Activated CD4-positive, alpha-beta T cell treated with anti-CD3 and anti-CD28 coated beads, Interleukin-2, amount 50 U/mL, for 48 hours (primary cell): Measurements from ENCODE around the gene FRY.

Experiments used
- DNase-seq, 2 experiments: peaks; one replicate each; pipeline ENCODE4 v3.0.0-alpha.2; 2020

FRY gene

DNA sequence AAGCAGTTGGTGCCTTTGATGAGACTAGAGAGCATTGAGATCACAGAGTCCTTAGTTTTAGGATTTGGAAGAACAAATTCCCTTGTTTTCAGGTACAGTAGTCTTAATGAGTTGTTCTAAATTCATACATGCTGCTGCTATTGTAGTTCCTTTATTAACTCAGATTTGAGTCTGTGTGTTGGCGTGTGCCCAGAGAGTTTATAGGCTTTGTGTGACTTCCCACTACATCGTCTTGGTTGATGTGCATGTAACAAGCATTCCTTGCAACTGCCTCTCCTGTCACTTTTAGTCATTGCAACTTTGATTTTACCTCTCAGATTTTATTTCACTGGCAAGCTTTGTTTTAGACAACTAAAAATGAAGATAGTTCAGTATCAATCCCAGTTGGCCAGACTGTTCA lies 148.1 kb downstream of the FRY start:
- DNase-seq: no peak

DNA sequence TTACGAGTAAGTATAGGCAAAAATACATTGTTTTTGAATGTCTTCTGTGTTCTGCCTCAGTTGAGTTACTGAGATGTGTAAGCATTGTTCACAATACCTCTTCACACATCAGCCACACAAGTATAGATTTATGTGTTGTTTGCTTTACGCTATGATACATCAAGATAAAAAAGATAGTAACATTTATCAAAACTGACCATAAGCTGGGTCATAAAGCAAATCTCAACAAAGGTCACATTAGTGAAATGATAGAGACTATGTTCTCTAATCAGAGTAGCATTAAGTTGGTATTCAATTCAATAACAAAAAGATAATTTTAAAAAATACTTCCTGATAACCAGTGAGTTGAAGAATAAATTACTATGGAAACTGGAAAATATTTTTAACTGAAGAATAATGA lies 156.1 kb downstream of the FRY start:
- DNase-seq: no peak

DNA sequence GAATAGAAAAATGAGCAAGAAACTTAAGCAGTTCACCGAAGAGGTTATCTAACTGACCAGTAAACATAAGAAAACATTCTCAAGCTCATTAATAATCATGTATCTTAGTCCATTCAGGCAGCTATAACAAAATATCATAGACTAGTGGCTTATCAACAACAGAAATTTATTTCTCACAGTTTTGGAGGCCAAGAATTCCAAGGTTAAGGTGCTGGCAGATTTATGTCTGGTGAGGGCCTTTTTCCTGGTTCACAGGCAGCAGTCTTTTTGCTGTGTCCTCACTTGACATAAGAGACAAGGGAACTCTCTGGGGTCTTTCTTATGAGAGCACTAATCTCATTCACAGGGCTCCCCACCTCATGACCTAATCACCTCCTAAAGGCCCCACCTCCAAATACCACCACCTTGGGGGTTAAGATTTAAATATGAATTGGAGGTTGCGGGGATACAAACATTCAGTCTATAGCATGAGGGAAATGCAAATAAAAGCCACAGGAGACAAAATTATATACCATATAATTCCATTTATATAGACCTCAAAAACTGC lies 160.0 kb downstream of the FRY start:
- DNase-seq: no peak

DNA sequence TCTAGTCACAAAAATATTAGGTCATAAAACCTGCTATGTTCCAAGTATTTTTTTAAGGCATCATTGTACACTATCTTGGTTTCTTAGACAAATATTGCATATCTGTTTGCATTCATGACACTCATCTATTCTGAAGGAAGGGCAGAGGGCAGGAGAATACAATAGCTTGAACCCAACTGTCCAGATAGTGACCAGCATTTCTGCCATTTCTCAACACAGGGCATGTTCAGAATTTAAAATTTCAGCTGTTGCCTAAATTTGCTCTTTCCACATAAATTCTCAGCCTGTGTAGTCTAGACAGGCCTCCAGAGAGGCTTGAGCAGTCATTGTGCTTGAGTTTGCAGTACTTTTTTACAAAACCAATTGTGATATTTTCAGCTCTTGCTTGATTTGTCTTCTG lies 164.1 kb downstream of the FRY start:
- no peak for DNase-seq

DNA sequence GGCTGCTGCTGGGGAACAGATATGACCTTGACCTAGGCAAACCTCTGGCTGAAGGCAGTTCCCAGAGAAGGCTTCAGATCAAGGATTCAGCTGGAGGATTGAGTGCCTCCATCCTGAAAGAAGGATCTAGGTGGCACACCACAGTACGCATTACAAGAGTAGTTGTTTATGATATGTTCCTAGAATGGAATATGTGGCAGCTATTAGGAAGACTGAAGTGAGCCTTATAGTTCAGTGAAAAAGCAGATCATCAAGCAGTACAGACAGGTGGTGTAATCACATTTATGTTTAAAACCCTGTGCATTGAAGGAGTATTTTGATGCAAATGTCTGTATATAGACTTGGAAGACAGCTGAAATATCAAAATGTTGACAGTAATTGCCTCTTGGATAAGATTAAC lies 167.6 kb downstream of the FRY start:
- DNase-seq: no peak

DNA sequence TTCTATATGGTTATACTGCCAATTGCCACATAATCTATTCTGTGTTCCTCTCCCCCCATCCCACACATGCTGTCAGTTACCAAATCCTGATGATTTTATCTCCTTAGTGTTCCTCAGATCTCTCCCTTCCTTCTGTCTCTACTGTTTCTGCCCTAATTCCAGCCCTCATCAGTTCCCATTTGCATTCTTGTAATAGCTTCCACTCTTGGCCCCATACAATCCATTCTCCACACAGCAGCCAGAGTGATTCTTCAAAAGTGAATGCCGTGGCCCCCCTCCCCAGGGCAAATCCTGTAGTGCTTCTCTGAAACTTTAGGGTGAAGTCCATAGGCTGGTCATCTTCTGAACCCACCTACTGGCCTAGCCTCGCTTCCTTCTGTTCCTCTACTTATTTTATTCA lies 169.2 kb downstream of the FRY start:
- DNase-seq: no peak

DNA sequence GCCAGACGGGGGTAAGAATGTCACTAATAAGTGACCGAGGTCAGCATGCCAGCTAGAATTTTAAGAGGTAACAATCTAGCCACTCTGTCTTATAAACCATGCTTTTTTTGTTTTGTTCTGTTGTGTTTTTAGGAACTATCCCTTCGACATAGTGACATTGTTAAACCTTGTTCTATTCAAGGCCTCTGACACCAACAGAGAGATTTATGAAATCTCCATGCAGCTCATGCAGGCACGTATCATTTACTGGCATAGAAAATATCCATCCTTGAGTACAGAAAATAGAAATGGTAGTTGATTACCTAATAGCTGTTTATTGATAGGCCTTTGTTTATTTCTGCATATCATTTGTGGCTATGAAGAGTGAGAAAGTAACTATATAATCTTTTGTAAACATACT lies 170.2 kb downstream of the FRY start:
- no peak for DNase-seq

DNA sequence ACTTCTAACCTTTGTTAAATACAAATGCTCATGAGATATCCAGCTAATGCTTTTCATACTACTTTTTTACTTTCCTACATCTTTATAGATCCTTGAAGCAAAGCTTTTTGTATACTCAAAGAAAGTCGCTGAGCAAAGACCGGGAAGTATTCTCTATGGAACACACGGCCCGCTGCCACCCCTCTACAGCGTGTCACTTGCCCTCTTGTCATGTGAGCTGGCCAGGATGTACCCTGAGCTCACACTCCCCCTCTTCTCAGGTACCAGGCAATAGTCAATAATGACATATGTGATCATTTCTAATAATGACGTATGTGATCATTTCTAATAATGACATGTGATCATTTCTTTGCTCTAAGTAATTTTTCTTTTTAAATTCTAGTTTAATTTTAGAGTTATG lies 170.7 kb downstream of the FRY start:
- DNase-seq: no peak

DNA sequence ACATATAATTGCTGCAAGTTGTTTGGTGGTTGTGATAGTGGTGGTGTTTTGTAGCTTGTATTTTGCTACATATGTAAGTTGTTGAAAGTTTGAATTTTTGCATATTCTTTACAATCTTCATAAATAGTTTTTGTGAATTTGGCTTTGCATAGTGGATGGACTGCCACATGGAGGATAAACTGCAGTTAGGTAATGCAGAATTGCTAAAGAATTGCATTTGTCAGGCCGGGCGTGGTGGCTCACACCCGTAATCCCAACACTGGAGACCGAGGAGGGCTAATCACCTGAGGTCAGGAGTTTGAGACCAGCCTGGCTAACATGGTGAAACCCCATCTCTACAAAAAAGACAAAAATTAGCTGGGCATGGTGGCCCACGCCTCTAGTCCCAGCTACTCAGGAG lies 171.6 kb downstream of the FRY start:
- DNase-seq: no peak

DNA sequence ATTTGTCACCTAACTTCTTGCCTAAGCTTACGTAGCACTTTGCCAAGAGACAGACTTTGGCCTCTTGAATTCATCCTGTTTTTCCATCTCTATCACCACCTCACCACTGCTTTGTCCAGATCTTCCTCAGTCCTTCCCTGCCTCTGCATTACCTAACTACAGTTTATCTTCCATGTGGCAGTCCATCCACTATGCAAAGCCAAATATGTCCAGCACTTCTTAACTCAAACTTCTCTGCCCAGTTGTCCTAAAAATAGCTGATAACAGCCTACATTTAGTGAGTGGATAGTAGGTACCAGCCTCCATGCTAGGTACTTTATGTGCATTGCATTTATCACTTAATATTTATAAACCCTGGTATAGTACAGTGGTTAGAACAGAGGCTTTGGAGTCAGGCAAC lies 172.2 kb downstream of the FRY start:
- no peak for DNase-seq

DNA sequence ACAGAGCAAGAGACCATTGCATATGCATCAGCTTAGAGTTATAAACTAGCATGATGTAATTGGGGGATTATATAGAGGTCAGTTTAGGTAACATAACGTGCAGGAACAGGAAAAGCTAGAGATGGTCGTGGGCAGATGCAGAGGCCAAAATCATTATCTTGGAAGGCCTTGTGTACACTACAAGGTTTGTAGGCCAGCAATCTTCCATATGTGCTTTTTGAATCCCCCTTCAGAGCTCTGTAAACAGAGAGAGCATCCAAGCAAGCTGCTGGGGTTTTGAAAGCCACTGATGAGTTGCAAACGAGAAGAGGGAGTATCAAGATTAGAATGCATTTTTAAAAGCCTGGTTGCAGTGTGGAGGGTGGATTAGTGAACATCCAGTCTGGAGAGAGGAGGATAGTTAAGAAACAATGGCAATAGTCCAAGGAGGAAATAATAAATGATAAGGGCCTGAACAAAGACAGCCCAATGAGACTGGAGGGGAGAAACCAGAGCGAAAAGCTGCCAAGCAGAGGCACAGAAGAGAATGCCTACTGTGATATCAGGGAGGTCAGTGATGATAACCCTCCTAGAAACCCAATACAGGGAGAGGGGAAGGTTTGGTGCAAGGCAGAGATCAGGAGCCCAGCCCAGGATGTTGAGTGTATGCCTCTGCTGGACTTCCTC lies 174.0 kb downstream of the FRY start:
- no peak for DNase-seq

DNA sequence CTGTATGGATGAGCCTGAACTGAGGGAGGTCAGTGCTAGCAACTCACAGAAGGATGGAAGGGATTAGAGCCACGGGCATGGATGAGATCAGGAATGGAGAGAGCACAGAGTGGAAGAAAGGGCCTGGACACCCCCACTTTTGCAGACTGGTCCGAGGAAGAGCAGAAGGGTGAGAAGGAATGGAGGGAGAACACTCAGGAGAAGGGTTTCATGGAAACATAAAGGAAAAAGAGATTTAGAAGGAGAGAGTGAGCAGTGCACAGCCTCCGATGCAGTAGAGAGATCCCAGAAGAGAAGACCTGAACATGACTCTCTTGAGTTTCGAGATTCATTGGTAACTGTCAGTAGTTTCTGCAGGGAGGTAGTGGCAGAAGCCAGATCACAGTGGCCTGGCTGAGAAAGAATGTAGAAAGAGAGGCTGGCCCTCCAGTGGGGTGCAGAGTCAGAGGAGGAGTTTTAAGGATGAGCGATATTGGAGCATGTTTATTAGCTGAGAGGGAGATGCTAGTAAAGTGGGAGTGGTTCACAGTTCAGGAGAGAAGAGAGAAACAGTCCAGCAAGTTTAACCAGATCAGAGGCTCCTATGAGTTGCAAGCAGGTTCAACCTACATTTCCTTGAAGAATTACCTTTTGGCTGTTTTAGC lies 174.6 kb downstream of the FRY start:
- DNase-seq: no peak

DNA sequence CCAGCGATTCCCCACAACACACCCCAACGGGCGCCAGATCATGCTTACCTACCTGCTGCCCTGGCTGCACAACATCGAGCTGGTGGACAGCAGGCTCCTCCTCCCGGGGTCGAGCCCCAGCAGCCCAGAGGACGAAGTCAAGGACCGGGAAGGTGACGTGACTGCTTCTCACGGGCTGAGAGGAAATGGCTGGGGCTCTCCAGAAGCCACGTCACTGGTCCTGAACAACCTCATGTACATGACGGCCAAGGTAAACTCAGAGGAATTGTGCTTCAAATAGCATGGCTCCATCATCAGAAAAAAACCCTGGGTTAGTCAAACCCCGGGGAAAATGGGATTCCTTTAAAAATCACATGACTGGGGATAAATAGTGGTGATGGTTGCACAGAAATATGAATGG lies 177.3 kb downstream of the FRY start:
- no peak for DNase-seq

DNA sequence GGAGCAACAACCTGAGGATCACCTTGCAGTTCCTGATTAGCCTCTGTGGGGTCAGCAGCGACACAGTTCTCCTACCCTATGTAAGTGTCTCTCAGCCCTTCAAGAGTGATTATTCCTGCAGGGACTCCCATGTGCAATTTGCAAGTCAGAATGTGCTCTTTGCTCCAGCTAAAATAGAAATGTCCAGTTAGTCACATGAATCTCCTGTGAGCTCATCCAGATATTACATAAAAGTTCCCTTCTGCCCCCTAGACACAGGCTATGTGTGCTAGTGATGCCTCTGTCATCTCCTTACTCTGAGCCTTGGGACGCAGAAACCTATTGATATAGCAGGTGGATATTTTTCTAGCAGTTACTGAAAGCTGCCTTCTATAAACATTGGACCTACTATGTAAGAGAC lies 178.1 kb downstream of the FRY start:
- no peak for DNase-seq

DNA sequence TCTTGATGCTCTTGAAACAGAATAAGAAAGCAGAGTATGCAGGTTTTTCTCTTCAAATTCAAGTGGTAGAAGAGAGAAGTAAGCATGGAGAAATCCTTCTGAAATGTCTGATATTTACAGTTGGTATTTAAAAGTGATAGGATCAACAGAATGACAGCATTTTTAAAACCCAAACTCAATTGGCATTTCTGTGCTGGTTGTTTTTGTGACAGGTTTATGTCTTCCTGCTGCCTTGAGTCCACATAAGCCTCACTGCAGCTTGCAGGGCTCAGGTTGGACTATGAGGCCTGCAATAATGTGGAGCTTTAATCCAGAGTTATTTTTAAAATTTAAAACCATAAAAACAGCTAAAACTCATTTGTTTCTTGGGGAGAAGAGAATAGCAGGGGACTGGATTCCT lies 178.5 kb downstream of the FRY start:
- DNase-seq: no peak

DNA sequence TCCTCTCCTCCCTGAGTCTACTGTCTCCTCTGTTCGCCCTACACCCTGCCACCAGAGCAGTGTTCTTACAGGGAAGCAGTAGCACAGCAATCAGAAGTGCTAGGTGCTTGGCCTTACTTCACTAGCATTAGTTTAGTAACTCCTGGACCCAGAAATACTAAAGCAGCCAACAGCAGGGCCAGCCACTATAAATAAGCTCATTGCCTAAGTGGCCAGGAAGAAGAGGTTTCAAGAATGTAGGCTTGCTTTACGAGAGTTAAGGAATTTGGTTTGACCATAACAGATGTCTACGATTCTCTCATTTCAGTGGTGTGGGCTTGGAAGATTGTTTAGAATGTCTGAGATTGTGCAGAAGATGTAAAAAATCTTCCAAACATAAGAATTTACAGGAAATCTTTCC lies 180.2 kb downstream of the FRY start:
- no peak for DNase-seq

DNA sequence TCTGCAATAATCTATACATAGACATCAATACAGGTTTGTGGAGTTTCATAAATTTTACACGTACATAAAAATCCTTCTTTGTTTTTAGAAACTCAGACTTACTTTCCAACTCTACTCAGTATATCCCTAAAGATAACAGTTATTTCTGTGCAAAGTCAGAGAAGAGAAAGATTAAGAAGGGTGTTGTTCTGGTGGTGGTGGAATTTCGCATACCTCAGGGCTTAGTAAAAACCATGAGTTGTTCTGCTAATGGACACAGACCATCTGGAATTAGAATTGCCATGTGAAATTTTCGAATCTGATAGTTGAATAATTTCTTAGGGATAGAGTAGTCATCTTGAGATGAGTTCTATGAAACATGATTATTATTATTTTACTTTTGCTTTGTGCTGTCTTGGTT lies 180.8 kb downstream of the FRY start:
- DNase-seq: no peak

DNA sequence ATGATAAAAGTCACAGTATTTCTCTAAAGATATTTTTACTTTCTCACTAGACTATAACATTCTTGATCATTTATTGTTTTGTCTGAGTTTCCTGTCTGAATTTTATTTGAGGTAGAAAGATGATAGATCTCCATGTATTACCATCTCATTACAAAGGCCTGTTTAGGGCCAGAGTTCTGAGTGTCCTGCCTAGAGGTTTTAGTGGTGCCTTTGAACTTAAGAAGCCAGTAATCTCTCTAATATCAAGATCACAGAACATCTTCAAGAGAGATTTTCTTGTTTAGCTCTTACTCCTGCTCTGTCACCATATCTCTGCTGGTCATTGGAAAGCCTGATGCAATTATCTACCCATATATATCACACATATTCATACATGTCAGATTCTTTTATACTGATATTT lies 182.1 kb downstream of the FRY start:
- DNase-seq: no peak

DNA sequence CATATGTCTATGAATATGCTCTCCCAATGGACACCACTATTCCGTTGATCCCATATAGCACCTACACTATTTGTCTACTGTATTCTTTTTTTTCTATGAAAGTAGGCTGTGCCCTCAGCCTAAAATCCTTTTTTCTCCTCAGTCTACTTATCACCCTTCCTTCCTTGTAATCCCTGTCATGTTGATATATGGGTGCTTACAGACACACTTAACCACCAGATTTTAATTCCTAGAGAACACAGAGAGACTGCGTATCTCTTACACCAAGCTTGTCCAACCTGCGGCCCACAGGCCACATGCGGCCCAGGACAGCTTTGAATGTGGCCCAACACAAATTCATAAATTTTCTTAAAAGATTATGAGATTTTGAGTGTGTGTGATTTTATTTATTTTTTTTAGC lies 182.5 kb downstream of the FRY start:
- DNase-seq: no peak

DNA sequence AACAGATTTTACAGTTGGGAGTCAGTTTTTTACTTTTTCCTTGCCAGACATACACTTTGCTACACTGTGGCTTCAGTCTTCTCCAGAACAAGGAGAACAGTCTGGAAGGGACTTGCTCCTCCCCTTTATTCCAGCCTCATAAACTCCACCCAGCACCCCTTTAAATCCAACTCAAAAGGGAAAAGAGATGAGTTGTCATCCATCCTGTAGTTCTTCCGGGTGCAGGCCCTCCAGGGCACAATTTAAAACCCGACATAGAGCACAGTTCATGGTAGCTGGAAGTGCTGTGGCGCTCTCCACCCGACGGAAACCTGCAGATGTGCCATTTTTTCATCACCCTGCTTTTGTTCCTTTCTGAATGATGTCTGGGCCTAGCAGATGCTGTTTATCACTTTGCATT lies 184.7 kb downstream of the FRY start:
- no peak for DNase-seq

DNA sequence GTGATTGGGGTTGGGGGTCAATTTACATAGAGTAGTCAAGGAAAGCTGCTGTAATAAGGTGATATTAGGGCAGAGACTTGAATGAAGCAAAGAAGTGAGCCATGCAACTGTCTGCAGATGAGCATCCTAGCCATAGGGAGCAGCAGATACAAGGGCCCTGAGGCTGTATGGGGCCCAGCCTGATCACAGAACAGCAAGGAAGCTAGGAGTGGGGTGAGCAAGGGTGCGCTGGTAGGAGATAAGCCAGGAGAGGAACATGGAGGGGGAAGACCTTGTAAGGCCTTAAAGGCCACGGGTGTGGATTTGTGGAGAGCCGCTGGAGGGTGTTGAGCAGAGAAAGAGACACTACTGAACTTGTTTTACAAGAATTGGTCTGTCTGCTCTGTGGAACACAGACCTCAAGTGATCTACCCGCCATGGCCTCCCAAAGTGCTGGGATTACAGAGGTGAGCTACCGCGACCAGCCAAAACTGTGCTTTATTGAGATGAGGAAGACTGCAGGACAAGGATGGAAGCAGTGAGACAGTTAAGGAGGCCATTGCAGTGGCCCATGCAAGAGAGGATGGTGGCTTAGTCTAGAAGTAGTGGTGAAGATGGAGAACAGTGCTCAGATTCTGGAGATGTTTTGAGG lies 190.6 kb downstream of the FRY start:
- DNase-seq: no peak

DNA sequence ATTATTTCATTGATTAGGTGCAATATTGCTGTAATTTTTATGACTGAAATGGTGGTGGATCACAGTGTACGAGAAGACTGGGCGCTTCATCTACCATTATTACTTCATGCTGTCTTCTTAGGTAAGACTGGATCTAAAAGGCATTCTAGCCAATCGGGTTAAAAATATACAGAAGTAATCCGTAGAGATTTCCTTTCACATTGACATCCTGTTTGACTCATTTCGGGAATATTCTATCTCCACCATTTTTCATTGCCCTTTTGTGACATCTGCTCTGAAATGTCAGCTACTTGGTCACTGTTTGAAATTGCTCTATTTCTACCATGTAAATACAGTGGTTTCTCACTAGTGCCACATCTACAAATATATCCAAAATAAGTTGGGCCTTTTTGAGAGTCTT lies 193.3 kb downstream of the FRY start:
- no peak for DNase-seq

DNA sequence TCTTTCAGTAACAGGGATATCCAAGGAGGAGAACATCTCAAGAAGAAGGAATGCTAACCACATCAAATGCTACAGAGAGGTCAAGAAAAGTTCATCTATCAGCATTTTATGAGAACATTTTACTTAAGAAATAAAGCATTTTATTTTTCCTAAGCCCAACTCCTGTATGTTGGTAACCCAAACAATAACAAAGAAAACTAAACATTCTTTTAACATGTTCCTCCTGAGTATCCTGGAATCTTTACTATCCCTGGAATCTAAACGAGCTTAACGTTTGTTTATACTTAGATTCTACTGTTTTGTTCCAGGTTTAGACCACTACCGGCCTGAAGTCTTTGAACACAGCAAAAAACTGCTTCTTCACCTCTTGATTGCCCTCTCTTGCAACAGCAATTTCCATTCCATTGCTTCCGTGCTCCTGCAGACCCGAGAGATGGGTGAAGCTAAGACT lies 193.9 kb downstream of the FRY start:
- no peak for DNase-seq

DNA sequence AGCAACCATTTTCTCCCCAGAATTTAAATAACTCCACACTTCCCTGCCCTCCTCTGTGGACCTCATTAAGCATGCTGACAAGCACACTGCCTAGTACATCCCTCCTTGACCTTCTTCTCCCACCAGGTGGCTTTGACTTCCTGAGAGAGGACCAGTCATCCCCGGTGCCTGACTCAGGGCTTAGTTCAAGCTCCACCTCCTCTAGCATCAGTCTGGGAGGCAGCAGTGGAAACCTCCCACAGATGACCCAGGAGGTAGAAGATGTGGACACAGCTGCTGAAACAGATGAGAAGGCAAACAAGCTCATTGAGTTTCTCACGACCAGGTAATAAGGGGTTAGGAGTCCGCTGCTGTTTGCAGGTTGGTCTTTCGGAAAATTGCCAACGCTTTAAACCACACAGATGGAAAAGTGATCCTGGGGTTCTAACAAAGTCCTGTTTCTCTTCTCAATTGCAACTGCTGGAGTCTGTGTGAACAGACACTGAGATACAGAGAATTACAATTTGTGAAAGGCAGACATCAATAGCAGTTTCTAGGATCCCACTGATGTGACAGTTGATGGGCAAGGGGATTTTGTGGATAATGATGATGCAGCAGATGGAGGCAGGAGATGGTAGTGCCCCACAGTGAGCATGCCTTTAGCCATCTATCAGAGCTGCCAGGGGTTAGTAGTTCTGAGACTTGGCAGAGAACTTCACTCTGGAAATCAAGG lies 196.9 kb downstream of the FRY start:
- no peak for DNase-seq
